Neural cell (in vitro differentiated cells): ENCODE results near the gene MED14.

ENCODE experiments used
- RAD21 ChIP-seq: fragments of 450-650 bp; conservative IDR thresholded peaks from 2 replicates; pipeline ENCODE4 v1.6.1; 2014; ENCODE audit warnings: antibody characterized with exemption, mild to moderate bottlenecking, moderate library complexity
- SMC3 ChIP-seq: fragments of 450-650 bp; conservative IDR thresholded peaks from 2 replicates; pipeline ENCODE4 v1.6.1; 2014; ENCODE audit warnings: antibody characterized with exemption, mild to moderate bottlenecking, moderate library complexity; ENCODE audit not compliant: poor library complexity
- TAF1 ChIP-seq: IDR thresholded peaks from 2 replicates; pipeline ENCODE4 v1.6.1; 2012; ENCODE audit warnings: low read depth
- TF ChIP-seq, protein P1 (sequence below): fragments of 450-650 bp; IDR thresholded peaks from 2 replicates; pipeline ENCODE4 v1.5.1; 2014; ENCODE audit warnings: antibody characterized with exemption, mild to moderate bottlenecking, moderate library complexity; ENCODE audit not compliant: poor library complexity, severe bottlenecking

DNA sequence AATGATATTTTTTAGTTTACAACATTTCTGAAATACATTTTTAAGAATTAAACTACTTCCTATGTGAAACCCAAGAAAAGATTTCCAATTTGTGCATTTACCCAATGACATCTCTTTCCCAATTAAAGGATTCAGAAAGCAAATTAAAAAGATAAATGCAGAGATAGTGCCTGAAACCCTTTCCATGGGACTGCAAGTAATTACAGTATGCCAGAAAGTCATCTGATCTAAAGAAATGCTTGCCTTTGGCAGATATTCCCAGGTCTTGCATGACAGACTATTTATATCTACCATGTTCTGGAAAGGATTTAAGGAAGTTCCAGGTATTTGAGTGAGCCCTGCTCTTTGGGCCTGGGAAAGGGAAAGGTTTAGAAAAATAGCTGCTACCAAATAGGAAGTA, 46.4 kb downstream of the MED14 start:
- TF ChIP-seq TAF1 (no peak), SMC3 (no peak), RAD21 (no peak)
- TF ChIP-seq, protein P1, sequence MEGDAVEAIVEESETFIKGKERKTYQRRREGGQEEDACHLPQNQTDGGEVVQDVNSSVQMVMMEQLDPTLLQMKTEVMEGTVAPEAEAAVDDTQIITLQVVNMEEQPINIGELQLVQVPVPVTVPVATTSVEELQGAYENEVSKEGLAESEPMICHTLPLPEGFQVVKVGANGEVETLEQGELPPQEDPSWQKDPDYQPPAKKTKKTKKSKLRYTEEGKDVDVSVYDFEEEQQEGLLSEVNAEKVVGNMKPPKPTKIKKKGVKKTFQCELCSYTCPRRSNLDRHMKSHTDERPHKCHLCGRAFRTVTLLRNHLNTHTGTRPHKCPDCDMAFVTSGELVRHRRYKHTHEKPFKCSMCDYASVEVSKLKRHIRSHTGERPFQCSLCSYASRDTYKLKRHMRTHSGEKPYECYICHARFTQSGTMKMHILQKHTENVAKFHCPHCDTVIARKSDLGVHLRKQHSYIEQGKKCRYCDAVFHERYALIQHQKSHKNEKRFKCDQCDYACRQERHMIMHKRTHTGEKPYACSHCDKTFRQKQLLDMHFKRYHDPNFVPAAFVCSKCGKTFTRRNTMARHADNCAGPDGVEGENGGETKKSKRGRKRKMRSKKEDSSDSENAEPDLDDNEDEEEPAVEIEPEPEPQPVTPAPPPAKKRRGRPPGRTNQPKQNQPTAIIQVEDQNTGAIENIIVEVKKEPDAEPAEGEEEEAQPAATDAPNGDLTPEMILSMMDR = no peak
